ENCODE data around the gene SHISAL2A. TPM values are rescaled to one million over a fixed set of nuclear protein-coding genes. Genes with fewer than 3 reads are reported as not detected.

The SHISAL2A gene
- total RNA-seq, 2 experiments from 2014 or later, result 8.1 to 9.8 TPM

DNA sequence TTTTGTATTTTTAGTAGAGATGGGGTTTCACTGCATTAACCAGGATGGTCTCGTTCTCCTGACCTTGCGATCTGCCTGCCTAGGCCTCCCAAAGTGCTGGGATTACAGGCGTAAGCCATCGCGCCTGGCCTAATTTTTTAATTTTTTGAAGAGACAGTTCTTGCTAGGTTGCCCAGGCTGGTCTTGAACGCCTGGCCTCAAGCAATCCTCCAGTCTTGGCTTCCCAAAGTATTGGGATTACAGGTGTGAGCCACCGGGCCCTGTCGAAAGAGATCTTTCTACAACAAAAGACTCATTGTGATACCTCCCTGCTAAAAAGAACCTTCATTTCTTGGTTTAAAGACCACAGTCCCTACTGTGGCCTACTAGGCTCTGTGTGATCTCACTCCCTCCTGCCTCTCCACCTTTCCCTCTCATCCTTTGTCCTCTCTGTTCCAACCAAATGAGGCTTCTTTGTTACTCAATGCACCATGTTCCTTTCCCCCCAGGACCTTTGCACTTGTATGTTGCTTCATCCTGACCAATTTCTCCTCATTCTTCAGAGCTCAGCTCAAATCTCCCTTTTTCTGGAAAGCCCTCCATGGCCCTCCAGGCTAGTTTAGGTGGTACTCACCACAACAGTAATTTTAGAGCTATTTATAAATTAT is 32.3 kb upstream of the SHISAL2A start:
- intact Hi-C loops (cut with DNase I, micrococcal nuclease), result loop anchor here in 1 of 2 experiments (5.0 kb wide), 1 partner anchor 48 kb away; the partner anchor contains the start of gene TUT4

DNA sequence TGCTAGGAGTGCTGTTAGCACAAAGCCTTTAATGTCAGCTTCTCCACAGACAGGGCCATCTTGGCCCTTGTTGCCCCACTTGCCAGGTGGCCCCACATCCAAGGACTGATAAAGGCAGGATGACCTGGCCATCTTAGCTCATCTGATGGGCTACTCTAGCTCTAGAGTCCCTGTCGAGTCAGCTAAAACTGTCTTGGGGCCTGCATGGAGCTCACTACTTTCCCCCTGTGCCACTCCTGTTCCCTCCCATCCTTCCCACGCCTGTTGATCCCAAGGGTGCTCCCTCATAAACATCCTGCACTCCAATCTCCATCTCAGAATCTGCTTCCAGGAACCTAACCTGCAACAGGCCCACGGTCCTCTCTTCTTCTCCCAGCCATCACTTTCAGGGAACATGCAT is 31.4 kb upstream of the SHISAL2A start:
- DNase-seq, result peak; percentile 5
- peaks cover 40% of the 10 kb centered on the region for H3K4me1 Mint-ChIP-seq
- peak overlapping the region; percentile 75 for H3K4me3 Mint-ChIP-seq
- no peak for ATAC-seq
- CTCF ChIA-PET, result interaction anchor here (0.8 to 1.6 kb wide), 3 partner anchors 48 to 196 kb away, joined by 4 to 6 read pairs (median 4); partner anchors contain the start of gene TUT4
- H3K27me3 Mint-ChIP-seq, result no peaks in the 10 kb centered on the region
- intact Hi-C loops (cut with DNase I, micrococcal nuclease), result loop anchor here in 1 of 2 experiments (5.0 kb wide), 1 partner anchor 49 kb away; the partner anchor contains the start of gene TUT4
- peak overlapping the region; percentile 83 for H3K27ac Mint-ChIP-seq
- H3K36me3 Mint-ChIP-seq (ENCODE audit: low read depth), result peaks cover 15% of the 10 kb centered on the region
- POLR2A ChIA-PET, result interaction anchor here (1.0 kb wide), 1 partner anchor 49 kb away, joined by 4 read pairs; the partner anchor contains the start of gene TUT4
- H3K9me3 Mint-ChIP-seq (ENCODE audit: low read depth), result peaks cover 3% of the 10 kb centered on the region

More for the DNA sequence above, 32.3 kb upstream of the SHISAL2A start:
- Mint-ChIP-seq H3K4me1 (peaks cover 35% of the 10 kb centered on the region), H3K27me3 (no peaks in the 10 kb centered on the region), H3K4me3 (no peak overlapping the region), H3K36me3 (ENCODE audit: low read depth) (peaks cover 11% of the 10 kb centered on the region), H3K9me3 (ENCODE audit: low read depth) (peaks cover 3% of the 10 kb centered on the region), H3K27ac (peak overlapping the region; percentile 22)
- ATAC-seq (no peak), DNase-seq (no peak)
- CTCF ChIA-PET, result interaction anchor here (0.6 to 1.6 kb wide), 3 partner anchors 86 to 446 kb away, joined by 3 to 6 read pairs (median 4); no protein-coding TSS in a partner anchor
- POLR2A ChIA-PET, result interaction anchor here (1.0 kb wide), 1 partner anchor 48 kb away, joined by 4 read pairs; the partner anchor contains the start of gene TUT4

GRCh38 chr1:52601991-52602855 is 30.7 kb upstream of the SHISAL2A start, which contains the start of gene GPX7:
Gene GPX7 (plus strand): TSS chr1:52602371. CDS start chr1:52602410, 39 bp downstream.
- H3K4me1 Mint-ChIP-seq, result peaks cover 40% of the 10 kb centered on the region
- peaks cover 3% of the 10 kb centered on the region for H3K9me3 Mint-ChIP-seq (ENCODE audit: low read depth)
- peak within 1 kb of the TSS; percentile 94 for H3K27ac Mint-ChIP-seq
- CTCF ChIA-PET, result interaction anchor here (0.8 to 1.0 kb wide), 2 partner anchors 49 to 197 kb away, joined by 4 read pairs; partner anchors contain the start of gene TUT4
- H3K36me3 Mint-ChIP-seq (ENCODE audit: low read depth), result peaks cover 16% of the 10 kb centered on the region
- H3K27me3 Mint-ChIP-seq, result no peaks in the 10 kb centered on the region
- peak within 1 kb of the TSS; percentile 86 for H3K4me3 Mint-ChIP-seq
- ATAC-seq, result peak; percentile 70
- intact Hi-C loops (cut with DNase I, micrococcal nuclease), result loop anchor here (1.0 to 5.0 kb wide), 6 partner anchors 31 to 235 kb away; partner anchors contain the start of genes TUT4 (in 2 of the 2), CC2D1B (in 1 of the 2) and SHISAL2A (in 1 of the 2)
- POLR2A ChIA-PET, result interaction anchor here (0.8 to 1.0 kb wide), 2 partner anchors 24 to 49 kb away, joined by 4 read pairs; partner anchors contain the start of gene TUT4
- peak; percentile 72 for DNase-seq

- peaks cover 40% of the 10 kb centered on the region for H3K4me1 Mint-ChIP-seq
- no peaks in the 10 kb centered on the region for H3K27me3 Mint-ChIP-seq
- ATAC-seq (peak; percentile 27), DNase-seq (peak; percentile 44)
- peak overlapping the region; percentile 86 for H3K4me3 Mint-ChIP-seq
- peak overlapping the region; percentile 94 for H3K27ac Mint-ChIP-seq
- POLR2A ChIA-PET, result interaction anchor here (0.8 to 1.6 kb wide), 2 partner anchors 23 to 179 kb away, joined by 3 to 4 read pairs; no protein-coding TSS in a partner anchor
- CTCF ChIA-PET, result interaction anchor here (0.6 to 1.0 kb wide), 2 partner anchors 118 to 128 kb away, joined by 3 to 5 read pairs; no protein-coding TSS in a partner anchor
- peaks cover 22% of the 10 kb centered on the region for H3K36me3 Mint-ChIP-seq (ENCODE audit: low read depth)
- intact Hi-C loops (cut with DNase I, micrococcal nuclease), result loop anchor here (1.0 to 5.0 kb wide), 6 partner anchors 30 to 236 kb away; partner anchors contain the start of genes TUT4 (in 2 of the 2), CC2D1B (in 1 of the 2) and SHISAL2A (in 1 of the 2)
- peaks cover 3% of the 10 kb centered on the region for H3K9me3 Mint-ChIP-seq (ENCODE audit: low read depth)
Observed at GRCh38 chr1:52602856-52603600, 29.9 kb upstream of the SHISAL2A start.

DNA sequence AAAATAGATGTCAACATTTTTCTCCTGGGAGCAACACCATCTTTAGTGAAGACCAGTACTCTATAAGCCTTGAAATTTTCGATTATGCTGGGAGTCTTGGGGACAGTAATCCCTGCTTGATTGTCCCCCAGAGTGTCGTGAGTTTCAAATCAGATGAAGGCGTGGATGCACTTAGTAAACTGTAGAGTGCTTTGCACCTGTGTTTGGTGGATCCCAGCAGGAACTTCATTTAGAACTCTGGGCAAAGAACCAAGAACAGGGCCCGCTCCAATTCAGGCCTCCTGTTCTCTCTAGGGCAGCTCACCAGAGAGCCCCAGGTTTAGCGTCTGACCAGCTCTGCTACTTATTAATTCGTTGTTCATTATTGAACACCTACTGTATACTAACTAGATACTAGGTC is 29.3 kb upstream of the SHISAL2A start:
- intact Hi-C loops (cut with DNase I, micrococcal nuclease), result loop anchor here (2.0 to 5.0 kb wide), 3 partner anchors 33 to 237 kb away; partner anchors contain the start of genes CC2D1B (in 1 of the 2) and TUT4 (in 1 of the 2)
- Mint-ChIP-seq H3K27ac (peak overlapping the region; percentile 94), H3K9me3 (ENCODE audit: low read depth) (peaks cover 3% of the 10 kb centered on the region), H3K4me1 (peaks cover 40% of the 10 kb centered on the region), H3K36me3 (ENCODE audit: low read depth) (peaks cover 22% of the 10 kb centered on the region), H3K4me3 (peak overlapping the region; percentile 86), H3K27me3 (no peaks in the 10 kb centered on the region)
- DNase-seq (no peak), ATAC-seq (no peak)
- CTCF ChIA-PET, result interaction anchor here (1.0 to 1.4 kb wide), 2 partner anchors 35 to 128 kb away, joined by 3 to 5 read pairs; no protein-coding TSS in a partner anchor
- POLR2A ChIA-PET, result interaction anchor here (1.6 kb wide), 1 partner anchor 180 kb away, joined by 3 read pairs; no protein-coding TSS in a partner anchor

DNA sequence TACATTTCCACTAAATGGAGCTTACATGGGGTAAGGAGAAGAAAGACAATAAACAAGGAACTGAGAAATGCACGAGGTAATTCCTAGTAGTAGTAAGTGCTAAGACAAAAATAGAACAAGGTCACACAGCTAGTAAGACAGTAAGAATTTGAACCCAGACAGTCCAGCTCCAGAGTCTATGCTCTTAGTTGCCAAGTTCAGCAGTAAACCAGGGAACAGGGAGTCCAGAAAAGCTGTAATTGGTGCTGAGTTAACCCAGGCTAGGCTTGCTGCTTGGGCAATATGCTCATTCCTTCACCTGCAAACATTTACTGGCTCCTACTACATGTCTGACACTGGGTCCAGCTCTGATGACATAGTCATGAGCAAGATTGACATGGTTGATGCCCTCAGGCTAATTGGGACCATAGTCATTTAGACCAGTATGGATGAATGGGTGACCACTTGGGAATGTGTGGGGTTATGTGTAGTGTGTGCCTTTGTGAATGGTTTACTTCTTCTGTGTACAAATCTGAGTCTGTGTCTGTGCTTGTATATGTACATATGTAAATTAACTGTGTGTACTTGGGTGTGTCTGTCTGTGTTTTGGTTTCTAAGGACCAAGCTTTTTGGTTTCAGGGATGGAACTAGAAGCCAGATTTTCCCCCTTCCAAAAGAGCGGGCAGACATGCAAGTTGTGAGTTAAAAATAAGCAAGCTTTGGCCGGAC is 28.8 kb upstream of the SHISAL2A start:
- CTCF ChIA-PET, result interaction anchor here (0.6 to 1.4 kb wide), 7 partner anchors 29 to 464 kb away, joined by 3 to 5 read pairs (median 3); partner anchors contain the start of gene SHISAL2A
- no peaks in the 10 kb centered on the region for H3K9me3 Mint-ChIP-seq (ENCODE audit: low read depth)
- no peaks in the 10 kb centered on the region for H3K27me3 Mint-ChIP-seq
- H3K27ac Mint-ChIP-seq, result peak overlapping the region; percentile 94
- POLR2A ChIA-PET, result interaction anchor here (0.6 to 1.6 kb wide), 3 partner anchors 10 to 272 kb away, joined by 3 read pairs; no protein-coding TSS in a partner anchor
- DNase-seq (no peak), ATAC-seq (no peak)
- H3K4me3 Mint-ChIP-seq, result peak overlapping the region; percentile 86
- H3K4me1 Mint-ChIP-seq, result peaks cover 40% of the 10 kb centered on the region
- intact Hi-C loops (cut with DNase I, micrococcal nuclease), result loop anchor here in 1 of 2 experiments (5.0 kb wide), 1 partner anchor 52 kb away; the partner anchor contains the start of gene TUT4
- peaks cover 24% of the 10 kb centered on the region for H3K36me3 Mint-ChIP-seq (ENCODE audit: low read depth)

DNA sequence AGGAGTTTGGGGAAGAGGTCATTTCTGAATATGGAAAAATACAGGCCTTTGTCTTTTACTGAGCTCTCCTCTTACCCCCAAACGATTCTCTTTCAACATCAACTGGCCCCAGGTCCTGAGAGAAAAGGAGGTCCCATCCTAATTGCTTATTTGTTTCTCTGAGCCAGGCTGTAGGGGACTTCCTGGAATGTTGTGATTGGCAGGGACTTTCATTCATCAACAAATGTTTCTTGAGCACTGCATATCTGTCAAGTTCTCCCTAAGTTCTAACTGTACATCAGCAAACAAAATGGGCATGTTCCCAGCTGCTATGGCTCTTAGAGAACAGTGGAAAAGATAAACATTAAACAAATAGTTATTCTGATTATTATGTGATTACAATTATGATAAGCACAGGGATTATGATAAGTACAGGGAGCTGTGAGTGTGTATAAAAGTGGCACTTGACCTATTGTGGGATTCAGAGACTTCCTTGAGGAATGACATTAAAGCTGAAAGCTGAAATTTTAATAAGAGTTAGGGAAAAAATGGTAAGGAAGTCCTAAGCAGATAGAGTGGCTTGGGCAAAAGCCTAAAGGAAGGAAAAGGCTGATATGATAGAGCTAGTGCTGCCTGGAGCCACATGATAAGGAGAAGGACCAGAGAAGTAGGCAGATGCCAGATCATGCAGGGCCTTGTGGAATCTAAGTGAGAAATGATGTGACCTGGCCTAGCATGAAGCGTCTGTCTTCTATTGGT is 19.2 kb upstream of the SHISAL2A start:
- CTCF ChIA-PET, result interaction anchor here (0.6 to 1.4 kb wide), 4 partner anchors 10 to 91 kb away, joined by 3 to 5 read pairs (median 4); no protein-coding TSS in a partner anchor
- intact Hi-C loops (cut with DNase I, micrococcal nuclease), result no loop called here
- DNase-seq (no peak), ATAC-seq (no peak)
- POLR2A ChIA-PET, result interaction anchor here (1.0 kb wide), 1 partner anchor 9 kb away, joined by 3 read pairs; no protein-coding TSS in a partner anchor
- Mint-ChIP-seq H3K4me3 (no peak overlapping the region), H3K36me3 (ENCODE audit: low read depth) (peaks cover 2% of the 10 kb centered on the region), H3K27me3 (no peaks in the 10 kb centered on the region), H3K27ac (peak overlapping the region; percentile 2), H3K4me1 (peaks cover 4% of the 10 kb centered on the region), H3K9me3 (ENCODE audit: low read depth) (no peaks in the 10 kb centered on the region)

DNA sequence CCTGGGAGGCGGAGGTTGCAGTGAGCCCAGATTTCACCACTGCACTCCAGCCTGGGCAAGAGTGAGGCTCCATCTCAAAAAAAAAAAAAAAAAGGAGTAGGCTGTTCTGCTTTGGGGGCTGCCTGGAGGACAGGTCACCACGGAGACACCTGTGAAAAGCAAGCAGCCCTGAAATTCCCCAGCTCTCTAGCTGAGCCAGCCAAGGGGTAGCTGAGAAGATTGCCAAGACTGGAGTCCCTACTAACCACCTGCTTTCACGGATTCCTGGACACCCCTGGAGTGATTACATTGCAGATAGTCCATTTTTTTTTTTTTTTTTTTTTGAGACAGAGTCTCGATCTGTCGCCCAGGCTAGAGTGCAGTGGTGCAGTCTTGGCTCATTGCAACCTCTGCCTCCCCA is 18.3 kb upstream of the SHISAL2A start:
- H3K36me3 Mint-ChIP-seq (ENCODE audit: low read depth), result no peaks in the 10 kb centered on the region

DNA sequence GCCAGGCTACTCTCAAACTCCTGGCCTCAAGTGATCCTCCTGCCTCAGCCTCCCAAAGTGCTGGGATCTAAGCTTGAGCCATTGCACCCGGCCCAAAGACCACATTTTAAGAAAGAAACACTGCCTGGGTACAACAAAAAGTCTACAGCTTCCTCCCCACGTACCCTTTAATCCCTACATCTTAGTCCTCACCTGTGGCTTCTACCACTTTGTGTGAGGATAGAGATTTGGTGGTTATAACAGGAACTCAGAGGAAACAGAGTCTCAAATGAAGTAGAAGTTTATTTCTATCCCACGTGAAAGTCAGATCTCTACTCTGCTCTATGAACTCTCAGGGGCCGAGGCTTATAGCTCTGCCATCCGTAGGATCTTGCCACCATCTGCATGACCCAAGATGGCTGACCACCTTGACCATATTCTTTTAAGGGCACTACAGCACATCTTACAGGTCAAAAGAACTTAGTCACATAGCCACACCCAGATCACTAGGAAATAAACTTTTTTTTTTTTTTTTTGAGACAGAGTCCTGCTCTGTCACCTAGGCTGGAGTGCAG is 17.4 kb upstream of the SHISAL2A start:
- no peak overlapping the region for H3K4me3 Mint-ChIP-seq
- ChIA-PET POLR2A (no interaction called here), CTCF (no interaction called here)
- intact Hi-C loops (cut with DNase I, micrococcal nuclease), result no loop called here
- H3K4me1 Mint-ChIP-seq, result peaks cover 4% of the 10 kb centered on the region
- H3K9me3 Mint-ChIP-seq (ENCODE audit: low read depth), result peaks cover under 1% of the 10 kb centered on the region
- no peak overlapping the region for H3K27ac Mint-ChIP-seq
- ATAC-seq (no peak), DNase-seq (no peak)
- H3K36me3 Mint-ChIP-seq (ENCODE audit: low read depth), result peaks cover 4% of the 10 kb centered on the region
- no peaks in the 10 kb centered on the region for H3K27me3 Mint-ChIP-seq

More for the DNA sequence above, 18.3 kb upstream of the SHISAL2A start:
- H3K4me1 Mint-ChIP-seq, result peaks cover 4% of the 10 kb centered on the region
- ATAC-seq, result no peak
- no peak for DNase-seq
- POLR2A ChIA-PET, result interaction anchor here (1.0 kb wide), 1 partner anchor 10 kb away, joined by 3 read pairs; no protein-coding TSS in a partner anchor
- intact Hi-C loops (cut with DNase I, micrococcal nuclease), result no loop called here
- CTCF ChIA-PET, result interaction anchor here (0.6 to 1.4 kb wide), 3 partner anchors 9 to 842 kb away, joined by 3 to 4 read pairs (median 3); no protein-coding TSS in a partner anchor
- no peak overlapping the region for H3K4me3 Mint-ChIP-seq
- H3K27ac Mint-ChIP-seq, result no peak overlapping the region
- H3K9me3 Mint-ChIP-seq (ENCODE audit: low read depth), result no peaks in the 10 kb centered on the region
- no peaks in the 10 kb centered on the region for H3K27me3 Mint-ChIP-seq

All from activated CD4-positive, alpha-beta T cell treated with anti-CD3 and anti-CD28 coated beads for 36 hours (primary cell).